CD4-positive, alpha-beta T cell (primary cell): ENCODE results near the gene FBXO9. TPM values are rescaled to one million over a fixed set of nuclear protein-coding genes. Genes with fewer than 3 reads are reported as not detected.

Source experiments
- ATAC-seq: fragments of 200-7000 bp; cut with Tn5 transposase; one replicate; pipeline ENCODE4 v1.10.0; 2022; ENCODE audit warnings: mild to moderate bottlenecking; ENCODE audit not compliant: poor library complexity
- CTCF ChIA-PET: fragments of 350-600 bp; sonication (Branson Sonifier 250); formaldehyde crosslinking; loops from one replicate; lab custom pipeline; 2021; ENCODE audit warnings: antibody characterized with exemption, inconsistent platforms; lab: Charles Lee
- POLR2A ChIA-PET: fragments of 350-600 bp; sonication (Branson Sonifier 250); formaldehyde crosslinking; loops from one replicate; lab custom pipeline; 2021; ENCODE audit warnings: antibody characterized with exemption, inconsistent platforms; lab: Charles Lee
- DNase-seq, 14 experiments: peaks; one replicate each; pipeline ENCODE4 v3.0.0-alpha.2; 2013 to 2020; ENCODE audit warnings: mixed read lengths in 2 of 14
- H3K27ac ChIP-seq, 2 donors: one replicate each; pipeline versions ENCODE4 v1.5.1 to v1.7.0; 2013; ENCODE audit warnings: low read length in 2 of 2, low read depth in 1 of 2, mild to moderate bottlenecking in 1 of 2
- H3K27me3 ChIP-seq, 2 experiments: 1 replicate in 1 of 2; 2 replicates in 1 of 2; pipeline versions ENCODE4 v1.6.1 to v1.7.0; 2013; ENCODE audit warnings: low read length in 2 of 2, control low read depth in 1 of 2, mild to moderate bottlenecking in 1 of 2, moderate library complexity in 1 of 2; ENCODE audit not compliant: insufficient read depth in 2 of 2, control insufficient read depth in 1 of 2
- H3K36me3 ChIP-seq: one replicate; pipeline ENCODE4 v1.6.1; 2013; ENCODE audit warnings: low read length, control low read depth; ENCODE audit not compliant: insufficient read depth
- H3K4me1 ChIP-seq: one replicate; pipeline ENCODE4 v1.6.1; 2013; ENCODE audit warnings: low read length, control low read depth; ENCODE audit not compliant: insufficient read depth
- H3K4me3 ChIP-seq: one replicate; pipeline ENCODE4 v1.5.1; 2013; ENCODE audit warnings: mild to moderate bottlenecking, low read length, moderate library complexity
- H3K9me3 ChIP-seq, 2 experiments: 1 replicate in 1 of 2; 2 replicates in 1 of 2; pipeline versions ENCODE4 v1.6.1 to v1.7.0; 2013; ENCODE audit warnings: low read length in 2 of 2, mild to moderate bottlenecking in 2 of 2, control low read depth in 1 of 2, moderate library complexity in 1 of 2; ENCODE audit not compliant: control insufficient read depth in 1 of 2, insufficient read depth in 1 of 2
- H3K27ac Mint-ChIP-seq: one replicate; pipeline ENCODE4 v1.8.0; 2020; ENCODE audit warnings: mixed read lengths
- H3K27me3 Mint-ChIP-seq: one replicate; pipeline ENCODE4 v1.8.0; 2021; ENCODE audit warnings: mixed read lengths
- H3K36me3 Mint-ChIP-seq: one replicate; pipeline ENCODE4 v1.8.0; 2021; ENCODE audit warnings: low read depth, mixed read lengths
- H3K4me1 Mint-ChIP-seq: one replicate; pipeline ENCODE4 v1.8.0; 2021; ENCODE audit warnings: low read depth, mixed read lengths
- H3K4me3 Mint-ChIP-seq: one replicate; pipeline ENCODE4 v1.8.0; 2020; ENCODE audit warnings: mild to moderate bottlenecking, mixed read lengths
- H3K9me3 Mint-ChIP-seq: one replicate; pipeline ENCODE4 v1.8.0; 2020; ENCODE audit warnings: mixed read lengths
- intact Hi-C, 2 experiments: fragments of 100-400 bp; cut with DNase I in 1 of 2; cut with micrococcal nuclease in 1 of 2; formaldehyde crosslinking; loops; one replicate each; pipeline versions ENCODE4 v1.15.1 to v1.9.0; 2023 to 2025; cut with DNase I, micrococcal nuclease
- total RNA-seq, 174 experiments: library from RNA in 2 of 174; stranded (reverse) in 2 of 174; gene quantifications; one replicate each; pipeline ENCODE4 v1.2.3 and lab custom pipeline; 2021 to 2026
- TF ChIP-seq, protein P1 (sequence below): fragments of 200-600 bp; IDR thresholded peaks from one replicate; pipeline ENCODE4 v1.8.0; 2022; ENCODE audit warnings: antibody characterized with exemption, mild to moderate bottlenecking

The FBXO9 gene
- total RNA-seq, 2 experiments from 2014 or later = 67.3 to 77.0 TPM

DNA sequence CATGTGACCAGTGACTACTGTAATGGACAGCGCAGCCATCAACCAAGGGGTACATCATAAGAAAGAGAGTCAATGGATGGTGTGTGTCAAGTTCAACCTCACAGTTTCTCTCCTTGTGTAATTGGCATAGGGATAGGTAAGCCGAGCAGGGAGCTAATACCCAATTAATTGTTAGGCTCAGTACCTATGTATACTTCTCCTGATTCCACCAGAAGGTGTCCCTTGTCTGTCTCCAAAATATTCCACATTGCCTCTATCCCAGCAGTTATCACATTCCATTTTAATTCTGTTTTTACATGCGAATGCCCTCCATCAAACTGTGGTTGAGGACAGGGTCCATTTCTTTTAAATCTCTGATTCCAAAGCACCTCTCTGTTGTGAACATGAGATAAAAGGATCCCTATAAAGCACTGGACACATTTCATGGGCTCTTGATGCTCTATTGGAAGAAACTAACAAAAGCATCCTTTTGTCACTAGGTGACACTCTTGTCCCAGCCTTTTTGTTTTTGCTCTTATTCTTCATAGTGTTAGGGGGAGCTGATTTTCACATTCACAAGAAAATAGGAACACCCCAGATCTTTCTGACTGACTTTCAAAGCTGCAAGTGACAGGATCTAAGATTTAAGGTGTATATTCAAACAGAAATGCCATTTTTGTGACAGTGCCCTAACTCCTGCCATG, 38.9 kb downstream of the FBXO9 start:
- Histone ChIP-seq H3K36me3 (peaks cover 20% of the 10 kb centered on the region), H3K4me1 (no peaks in the 10 kb centered on the region), H3K9me3 (no peaks in the 10 kb centered on the region), H3K4me3 (no peak overlapping the region), H3K27ac (no peak overlapping the region), H3K27me3 (no peaks in the 10 kb centered on the region)
- intact Hi-C loops = no loop called here
- POLR2A ChIA-PET = no interaction called here
- H3K9me3 Mint-ChIP-seq = no peaks in the 10 kb centered on the region
- CTCF ChIA-PET = no interaction called here
- no peaks in the 10 kb centered on the region for H3K27me3 Mint-ChIP-seq
- no peak overlapping the region for H3K4me3 Mint-ChIP-seq
- peaks cover 39% of the 10 kb centered on the region for H3K36me3 Mint-ChIP-seq
- no peak overlapping the region for H3K27ac Mint-ChIP-seq
- ATAC-seq (no peak), DNase-seq (peak in 3 of 14 experiments; percentile 7 to 18 (median 9))
- TF ChIP-seq, protein P1, sequence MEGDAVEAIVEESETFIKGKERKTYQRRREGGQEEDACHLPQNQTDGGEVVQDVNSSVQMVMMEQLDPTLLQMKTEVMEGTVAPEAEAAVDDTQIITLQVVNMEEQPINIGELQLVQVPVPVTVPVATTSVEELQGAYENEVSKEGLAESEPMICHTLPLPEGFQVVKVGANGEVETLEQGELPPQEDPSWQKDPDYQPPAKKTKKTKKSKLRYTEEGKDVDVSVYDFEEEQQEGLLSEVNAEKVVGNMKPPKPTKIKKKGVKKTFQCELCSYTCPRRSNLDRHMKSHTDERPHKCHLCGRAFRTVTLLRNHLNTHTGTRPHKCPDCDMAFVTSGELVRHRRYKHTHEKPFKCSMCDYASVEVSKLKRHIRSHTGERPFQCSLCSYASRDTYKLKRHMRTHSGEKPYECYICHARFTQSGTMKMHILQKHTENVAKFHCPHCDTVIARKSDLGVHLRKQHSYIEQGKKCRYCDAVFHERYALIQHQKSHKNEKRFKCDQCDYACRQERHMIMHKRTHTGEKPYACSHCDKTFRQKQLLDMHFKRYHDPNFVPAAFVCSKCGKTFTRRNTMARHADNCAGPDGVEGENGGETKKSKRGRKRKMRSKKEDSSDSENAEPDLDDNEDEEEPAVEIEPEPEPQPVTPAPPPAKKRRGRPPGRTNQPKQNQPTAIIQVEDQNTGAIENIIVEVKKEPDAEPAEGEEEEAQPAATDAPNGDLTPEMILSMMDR = no peak
- no peaks in the 10 kb centered on the region for H3K4me1 Mint-ChIP-seq

DNA sequence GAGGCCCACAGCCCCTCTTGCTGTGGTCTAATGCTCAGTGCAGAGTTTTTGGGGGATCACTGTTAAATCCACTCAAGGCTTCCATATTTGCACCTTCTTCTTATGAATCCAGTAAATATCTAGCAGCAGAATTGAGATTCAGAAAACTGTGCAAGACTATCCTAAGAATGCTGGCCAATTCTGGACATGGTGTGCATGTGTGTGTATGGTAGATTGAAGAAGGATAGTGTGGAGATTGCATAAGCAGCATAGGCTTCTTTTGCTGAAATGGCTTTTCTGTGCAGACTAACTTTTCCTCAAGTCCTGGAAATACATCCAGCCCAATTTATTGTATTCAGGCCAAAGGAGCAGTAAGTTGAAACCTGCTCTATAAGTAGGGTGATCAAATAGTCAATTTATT, 39.7 kb downstream of the FBXO9 start:
- Histone ChIP-seq H3K9me3 (no peaks in the 10 kb centered on the region), H3K27me3 (no peaks in the 10 kb centered on the region), H3K4me3 (no peak overlapping the region), H3K27ac (no peak overlapping the region), H3K36me3 (peaks cover 14% of the 10 kb centered on the region), H3K4me1 (no peaks in the 10 kb centered on the region)
- no peaks in the 10 kb centered on the region for H3K4me1 Mint-ChIP-seq
- intact Hi-C loops = no loop called here
- DNase-seq (no peak), ATAC-seq (no peak)
- peaks cover 31% of the 10 kb centered on the region for H3K36me3 Mint-ChIP-seq
- H3K27me3 Mint-ChIP-seq = no peaks in the 10 kb centered on the region
- no peak overlapping the region for H3K4me3 Mint-ChIP-seq
- POLR2A ChIA-PET = no interaction called here
- CTCF ChIA-PET = no interaction called here
- H3K27ac Mint-ChIP-seq = no peak overlapping the region
- TF ChIP-seq, protein P1 = no peak
- no peaks in the 10 kb centered on the region for H3K9me3 Mint-ChIP-seq

DNA sequence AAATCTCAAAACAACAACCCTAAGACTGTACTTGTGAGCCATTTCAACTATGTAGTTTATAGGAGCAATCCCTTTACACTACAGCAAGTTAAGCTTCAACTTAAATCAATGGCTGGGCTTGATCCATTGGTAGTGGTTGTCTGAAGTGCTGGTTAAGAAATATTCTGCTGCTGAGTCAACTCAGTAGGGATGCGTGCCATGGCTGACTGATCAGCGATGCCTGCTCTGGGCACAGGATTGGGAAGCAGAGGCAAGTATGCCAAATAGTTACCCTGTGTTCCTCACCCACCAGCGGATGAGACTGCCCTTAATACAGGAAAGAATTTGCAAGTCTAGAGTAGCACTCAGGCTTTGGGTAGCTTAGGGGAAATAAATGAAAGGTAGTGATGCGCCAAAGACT, 41.9 kb downstream of the FBXO9 start:
- Histone ChIP-seq H3K36me3 (peaks cover 2% of the 10 kb centered on the region), H3K27me3 (no peaks in the 10 kb centered on the region), H3K4me3 (no peak overlapping the region), H3K27ac (no peak overlapping the region), H3K4me1 (no peaks in the 10 kb centered on the region), H3K9me3 (no peaks in the 10 kb centered on the region)
- intact Hi-C loops = no loop called here
- Mint-ChIP-seq H3K27ac (no peak overlapping the region), H3K9me3 (no peaks in the 10 kb centered on the region), H3K4me3 (no peak overlapping the region), H3K36me3 (peaks cover 11% of the 10 kb centered on the region), H3K27me3 (no peaks in the 10 kb centered on the region), H3K4me1 (no peaks in the 10 kb centered on the region)
- CTCF ChIA-PET = interaction anchor here (0.6 kb wide), 1 partner anchor 470 kb away, joined by 4 read pairs; no protein-coding TSS in a partner anchor
- POLR2A ChIA-PET = no interaction called here
- no peak for DNase-seq
- TF ChIP-seq, protein P1 = no peak
- ATAC-seq = no peak
